ENCODE data around the gene ZBTB40.

ZBTB40 gene

DNA sequence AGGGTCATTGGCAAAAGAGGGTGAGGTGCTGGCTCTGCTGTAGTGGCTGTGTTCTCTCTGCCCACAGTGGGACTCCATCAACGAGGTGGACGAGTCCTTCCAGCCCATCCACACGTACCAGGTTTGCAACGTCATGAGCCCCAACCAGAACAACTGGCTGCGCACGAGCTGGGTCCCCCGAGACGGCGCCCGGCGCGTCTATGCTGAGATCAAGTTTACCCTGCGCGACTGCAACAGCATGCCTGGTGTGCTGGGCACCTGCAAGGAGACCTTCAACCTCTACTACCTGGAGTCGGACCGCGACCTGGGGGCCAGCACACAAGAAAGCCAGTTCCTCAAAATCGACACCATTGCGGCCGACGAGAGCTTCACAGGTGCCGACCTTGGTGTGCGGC, 124.5 kb downstream of the ZBTB40 start:
- H3K4me3 ChIP-seq (ENCODE audit: low read depth, low read length) = no peak overlapping the region
- no peak overlapping the region for H3K27ac ChIP-seq (ENCODE audit: extremely low read depth, low read depth, low read length)
- no peaks in the 10 kb centered on the region for H3K9me3 ChIP-seq (ENCODE audit: control insufficient read depth, insufficient read depth, low read depth, low read length)
- no peaks in the 10 kb centered on the region for H3K4me1 ChIP-seq (ENCODE audit: control insufficient read depth, insufficient read depth, low read length)
- no peaks in the 10 kb centered on the region for H3K36me3 ChIP-seq (ENCODE audit: control insufficient read depth in 2 of 2, insufficient read depth in 1 of 2, low read length in 2 of 2)
- ChIA-PET CTCF (interaction anchor here (0.6 kb wide), 1 partner anchor 65 kb away, joined by 3 read pairs; no protein-coding TSS in a partner anchor), POLR2A (no interaction called here)
- TF ChIP-seq ZNF701 (tag by site-specific recombination; IDR thresholded peaks at IDR 0.05) (no peak), YY1 (tag by site-specific recombination; IDR thresholded peaks at IDR 0.05) (no peak), TRIM28 (IDR thresholded peaks at IDR 0.05; ENCODE audit: borderline replicate concordance, low read length) (no peak), ZNF23 (tag by site-specific recombination; IDR thresholded peaks at IDR 0.05; ENCODE audit: borderline replicate concordance) (no peak), SP7 (tag by site-specific recombination; IDR thresholded peaks at IDR 0.05) (no peak), HOXA7 (CRISPR knock-in tag; IDR thresholded peaks at IDR 0.05; ENCODE audit: borderline replicate concordance) (no peak), ZNF24 (tag by site-specific recombination; IDR thresholded peaks at IDR 0.05) (no peak), ZNF529 (tag by site-specific recombination; IDR thresholded peaks at IDR 0.05; ENCODE audit: insufficient replicate concordance) (no peak), ZNF146 (tag by site-specific recombination; IDR thresholded peaks at IDR 0.05) (no peak), ZNF596 (tag by site-specific recombination; IDR thresholded peaks at IDR 0.05) (no peak), ZNF707 (tag by site-specific recombination; IDR thresholded peaks at IDR 0.05) (no peak), ZNF248 (tag by site-specific recombination; IDR thresholded peaks at IDR 0.05) (no peak), ZBTB21 (tag by site-specific recombination; IDR thresholded peaks at IDR 0.05) (no peak), ZNF391 (tag by site-specific recombination; IDR thresholded peaks at IDR 0.05; ENCODE audit: borderline replicate concordance, low read depth) (no peak)
- TF ChIP-seq, protein P1, sequence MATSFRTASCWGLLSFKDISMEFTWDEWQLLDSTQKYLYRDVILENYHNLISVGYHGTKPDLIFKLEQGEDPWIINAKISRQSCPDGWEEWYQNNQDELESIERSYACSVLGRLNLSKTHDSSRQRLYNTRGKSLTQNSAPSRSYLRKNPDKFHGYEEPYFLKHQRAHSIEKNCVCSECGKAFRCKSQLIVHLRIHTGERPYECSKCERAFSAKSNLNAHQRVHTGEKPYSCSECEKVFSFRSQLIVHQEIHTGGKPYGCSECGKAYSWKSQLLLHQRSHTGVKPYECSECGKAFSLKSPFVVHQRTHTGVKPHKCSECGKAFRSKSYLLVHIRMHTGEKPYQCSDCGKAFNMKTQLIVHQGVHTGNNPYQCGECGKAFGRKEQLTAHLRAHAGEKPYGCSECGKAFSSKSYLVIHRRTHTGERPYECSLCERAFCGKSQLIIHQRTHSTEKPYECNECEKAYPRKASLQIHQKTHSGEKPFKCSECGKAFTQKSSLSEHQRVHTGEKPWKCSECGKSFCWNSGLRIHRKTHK (tag by site-specific recombination; IDR thresholded peaks at IDR 0.05) = no peak
- TF ChIP-seq, protein P2, sequence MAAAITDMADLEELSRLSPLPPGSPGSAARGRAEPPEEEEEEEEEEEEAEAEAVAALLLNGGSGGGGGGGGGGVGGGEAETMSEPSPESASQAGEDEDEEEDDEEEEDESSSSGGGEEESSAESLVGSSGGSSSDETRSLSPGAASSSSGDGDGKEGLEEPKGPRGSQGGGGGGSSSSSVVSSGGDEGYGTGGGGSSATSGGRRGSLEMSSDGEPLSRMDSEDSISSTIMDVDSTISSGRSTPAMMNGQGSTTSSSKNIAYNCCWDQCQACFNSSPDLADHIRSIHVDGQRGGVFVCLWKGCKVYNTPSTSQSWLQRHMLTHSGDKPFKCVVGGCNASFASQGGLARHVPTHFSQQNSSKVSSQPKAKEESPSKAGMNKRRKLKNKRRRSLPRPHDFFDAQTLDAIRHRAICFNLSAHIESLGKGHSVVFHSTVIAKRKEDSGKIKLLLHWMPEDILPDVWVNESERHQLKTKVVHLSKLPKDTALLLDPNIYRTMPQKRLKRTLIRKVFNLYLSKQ (tag by site-specific recombination; IDR thresholded peaks at IDR 0.05; ENCODE audit: borderline replicate concordance) = no peak
- TF ChIP-seq, protein P3, sequence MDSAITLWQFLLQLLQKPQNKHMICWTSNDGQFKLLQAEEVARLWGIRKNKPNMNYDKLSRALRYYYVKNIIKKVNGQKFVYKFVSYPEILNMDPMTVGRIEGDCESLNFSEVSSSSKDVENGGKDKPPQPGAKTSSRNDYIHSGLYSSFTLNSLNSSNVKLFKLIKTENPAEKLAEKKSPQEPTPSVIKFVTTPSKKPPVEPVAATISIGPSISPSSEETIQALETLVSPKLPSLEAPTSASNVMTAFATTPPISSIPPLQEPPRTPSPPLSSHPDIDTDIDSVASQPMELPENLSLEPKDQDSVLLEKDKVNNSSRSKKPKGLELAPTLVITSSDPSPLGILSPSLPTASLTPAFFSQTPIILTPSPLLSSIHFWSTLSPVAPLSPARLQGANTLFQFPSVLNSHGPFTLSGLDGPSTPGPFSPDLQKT (IDR thresholded peaks at IDR 0.05; ENCODE audit: borderline replicate concordance, low read depth, low read length) = no peak
- TF ChIP-seq, protein P4, sequence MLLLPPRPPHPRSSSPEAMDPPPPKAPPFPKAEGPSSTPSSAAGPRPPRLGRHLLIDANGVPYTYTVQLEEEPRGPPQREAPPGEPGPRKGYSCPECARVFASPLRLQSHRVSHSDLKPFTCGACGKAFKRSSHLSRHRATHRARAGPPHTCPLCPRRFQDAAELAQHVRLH (tag by site-specific recombination; IDR thresholded peaks at IDR 0.05) = no peak

DNA sequence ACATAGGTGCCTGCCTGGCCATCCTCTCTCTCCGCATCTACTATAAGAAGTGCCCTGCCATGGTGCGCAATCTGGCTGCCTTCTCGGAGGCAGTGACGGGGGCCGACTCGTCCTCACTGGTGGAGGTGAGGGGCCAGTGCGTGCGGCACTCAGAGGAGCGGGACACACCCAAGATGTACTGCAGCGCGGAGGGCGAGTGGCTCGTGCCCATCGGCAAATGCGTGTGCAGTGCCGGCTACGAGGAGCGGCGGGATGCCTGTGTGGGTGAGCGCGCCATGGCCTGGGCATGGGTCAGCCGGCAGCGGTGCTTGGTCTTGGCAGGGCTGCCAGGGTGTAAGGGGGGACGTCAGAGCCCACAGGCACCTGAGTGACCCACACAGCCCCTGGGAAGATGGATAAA, 125.0 kb downstream of the ZBTB40 start:
- H3K4me1 ChIP-seq (ENCODE audit: control insufficient read depth, insufficient read depth, low read length) = no peaks in the 10 kb centered on the region
- no peak overlapping the region for H3K4me3 ChIP-seq (ENCODE audit: low read depth, low read length)
- no peaks in the 10 kb centered on the region for H3K9me3 ChIP-seq (ENCODE audit: control insufficient read depth, insufficient read depth, low read depth, low read length)
- ChIA-PET CTCF (no interaction called here), POLR2A (no interaction called here)
- TF ChIP-seq YY2 (tag by site-specific recombination; IDR thresholded peaks at IDR 0.05) = no peak
- no peaks in the 10 kb centered on the region for H3K36me3 ChIP-seq (ENCODE audit: control insufficient read depth in 2 of 2, insufficient read depth in 1 of 2, low read length in 2 of 2)
- H3K27ac ChIP-seq (ENCODE audit: extremely low read depth, low read depth, low read length) = no peak overlapping the region
